ENCODE results near the gene ZSCAN16.

DNA sequence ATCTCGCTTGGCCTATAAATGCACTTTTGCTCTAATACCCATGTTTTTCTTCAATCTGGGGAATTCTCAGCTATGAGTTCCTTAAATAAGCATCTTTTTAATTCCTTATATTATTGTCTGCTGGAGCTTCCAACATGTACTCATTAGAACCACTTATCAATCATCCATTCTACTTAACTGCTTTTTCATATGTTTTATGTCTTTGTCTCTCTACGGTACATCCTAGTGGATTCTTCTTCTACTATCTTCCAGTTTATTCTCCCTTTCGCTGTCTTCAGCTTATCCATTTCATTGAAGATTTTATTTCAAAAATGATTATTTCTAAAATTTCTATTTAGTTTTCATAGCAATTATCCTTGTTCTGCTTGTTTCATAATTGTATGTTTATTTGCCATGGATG lies 12.4 kb upstream of the ZSCAN16 start:
- TF ChIP-seq, protein P1, sequence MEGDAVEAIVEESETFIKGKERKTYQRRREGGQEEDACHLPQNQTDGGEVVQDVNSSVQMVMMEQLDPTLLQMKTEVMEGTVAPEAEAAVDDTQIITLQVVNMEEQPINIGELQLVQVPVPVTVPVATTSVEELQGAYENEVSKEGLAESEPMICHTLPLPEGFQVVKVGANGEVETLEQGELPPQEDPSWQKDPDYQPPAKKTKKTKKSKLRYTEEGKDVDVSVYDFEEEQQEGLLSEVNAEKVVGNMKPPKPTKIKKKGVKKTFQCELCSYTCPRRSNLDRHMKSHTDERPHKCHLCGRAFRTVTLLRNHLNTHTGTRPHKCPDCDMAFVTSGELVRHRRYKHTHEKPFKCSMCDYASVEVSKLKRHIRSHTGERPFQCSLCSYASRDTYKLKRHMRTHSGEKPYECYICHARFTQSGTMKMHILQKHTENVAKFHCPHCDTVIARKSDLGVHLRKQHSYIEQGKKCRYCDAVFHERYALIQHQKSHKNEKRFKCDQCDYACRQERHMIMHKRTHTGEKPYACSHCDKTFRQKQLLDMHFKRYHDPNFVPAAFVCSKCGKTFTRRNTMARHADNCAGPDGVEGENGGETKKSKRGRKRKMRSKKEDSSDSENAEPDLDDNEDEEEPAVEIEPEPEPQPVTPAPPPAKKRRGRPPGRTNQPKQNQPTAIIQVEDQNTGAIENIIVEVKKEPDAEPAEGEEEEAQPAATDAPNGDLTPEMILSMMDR (IDR thresholded peaks at IDR 0.05; ENCODE audit: low read length): no peak
- no peak for TF ChIP-seq EZH2 (optimal IDR thresholded peaks at IDR 0.05; ENCODE audit: low read depth, low read length)
